NT2/D1 (cell line): ENCODE measurements around the gene EFNA2.
"Not testable (repeated sequence)": the region's sequence is repeated elsewhere in the genome, so short reads cannot be mapped to it uniquely, and the experiment has no call there.

Source experiments
- DNase-seq: peaks from one replicate; pipeline ENCODE4 v3.0.0-alpha.2; 2011; ENCODE audit warnings: low read depth, low spot score
- H3K27me3 ChIP-seq: 2 replicates; pipeline ENCODE4 v1.6.0; 2011; ENCODE audit warnings: mild to moderate bottlenecking; ENCODE audit not compliant: insufficient read length, insufficient read depth
- H3K36me3 ChIP-seq: 2 replicates; pipeline ENCODE4 v1.6.1; 2011; ENCODE audit warnings: mild to moderate bottlenecking, low read length, mixed read lengths; ENCODE audit not compliant: insufficient read depth, insufficient read length
- H3K4me1 ChIP-seq: 2 replicates; pipeline ENCODE4 v1.5.1; 2011; ENCODE audit not compliant: insufficient read depth, insufficient read length
- H3K4me3 ChIP-seq: 2 replicates; pipeline ENCODE4 v1.5.1; 2011; ENCODE audit warnings: low read depth; ENCODE audit not compliant: insufficient read length
- H3K9ac ChIP-seq: 2 replicates; pipeline ENCODE4 v1.6.0; 2011; ENCODE audit warnings: low read depth; ENCODE audit not compliant: insufficient read length
- H3K9me3 ChIP-seq: 2 replicates; pipeline ENCODE4 v1.5.1; 2011; ENCODE audit warnings: mild to moderate bottlenecking, low read length; ENCODE audit not compliant: insufficient read depth
- SUZ12 ChIP-seq: IDR thresholded peaks from 2 replicates; pipeline ENCODE4 v1.6.1; 2011; ENCODE audit not compliant: insufficient read length, insufficient read depth; ENCODE audit errors: extremely low read depth
- YY1 ChIP-seq: IDR thresholded peaks from 2 replicates; pipeline ENCODE4 v1.6.1; 2011; ENCODE audit not compliant: insufficient read length, insufficient read depth
- ZNF274 ChIP-seq: IDR thresholded peaks from 2 replicates; pipeline ENCODE4 v1.6.1; 2011; ENCODE audit warnings: mild to moderate bottlenecking, low read depth, low read length

EFNA2 gene

DNA sequence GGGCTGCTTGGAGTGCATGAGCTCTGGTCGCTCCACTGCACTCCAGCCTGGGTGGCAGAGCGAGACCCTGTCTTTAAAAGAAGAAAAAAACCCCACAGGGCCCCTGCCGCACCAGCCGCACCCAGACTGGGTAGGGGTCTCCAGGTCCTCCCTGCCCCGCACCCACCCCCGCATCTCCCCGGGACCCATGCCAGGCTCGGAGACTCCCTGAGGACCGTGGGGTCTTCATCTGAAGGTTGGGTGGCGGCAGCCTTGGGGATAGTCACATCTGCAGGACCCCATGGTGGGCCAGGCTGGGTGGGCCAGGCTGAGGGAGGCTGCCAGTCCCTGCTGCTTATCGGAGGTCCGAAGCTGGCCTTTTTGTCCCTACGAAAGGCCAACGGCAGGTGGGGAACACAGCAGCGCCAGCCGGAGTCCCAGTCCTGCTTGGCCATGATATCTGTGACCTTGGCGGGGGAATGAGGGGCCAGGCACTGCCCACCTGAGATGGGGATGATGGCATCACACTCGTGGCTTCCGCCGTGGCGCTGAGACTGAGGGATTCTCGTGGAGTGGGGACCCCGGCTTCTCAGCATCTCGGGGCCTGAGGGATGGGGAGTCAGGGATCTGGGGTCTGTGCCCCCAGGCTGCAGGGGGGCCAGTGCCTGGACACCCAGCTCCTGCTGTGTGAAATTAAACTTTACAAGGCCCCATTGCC lies 11.1 kb downstream of the EFNA2 start:
- no peaks in the 10 kb centered on the region for H3K27me3 ChIP-seq
- peaks cover 7% of the 10 kb centered on the region for H3K4me1 ChIP-seq
- TF ChIP-seq SUZ12 = no peak
- no peak for TF ChIP-seq ZNF274
- TF ChIP-seq YY1 = no peak
- no peak for DNase-seq
- no peak overlapping the region for H3K9ac ChIP-seq
- no peaks in the 10 kb centered on the region for H3K9me3 ChIP-seq
- peaks cover 32% of the 10 kb centered on the region for H3K36me3 ChIP-seq
- H3K4me3 ChIP-seq = no peak overlapping the region

DNA sequence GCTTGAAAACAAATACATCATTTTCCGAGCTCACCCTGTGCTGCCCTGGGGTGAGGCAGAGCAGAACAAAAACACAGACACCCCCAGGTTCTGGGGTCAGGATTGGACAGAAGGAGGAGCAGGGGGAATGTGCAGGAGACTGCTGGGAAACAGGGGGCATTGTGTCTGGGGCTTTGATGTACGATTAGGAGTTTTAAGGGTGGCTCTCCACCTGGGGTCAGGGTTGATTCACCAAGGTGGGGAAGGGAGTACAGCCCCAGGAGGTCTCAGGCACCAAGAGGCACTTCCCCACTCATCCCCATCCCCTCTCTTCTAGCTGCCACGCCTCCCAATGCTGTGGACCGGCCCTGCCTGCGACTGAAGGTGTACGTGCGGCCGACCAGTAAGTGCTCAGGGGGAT lies 12.6 kb downstream of the EFNA2 start:
- Histone ChIP-seq H3K4me3 (no peak overlapping the region), H3K9me3 (no peaks in the 10 kb centered on the region), H3K4me1 (peaks cover 4% of the 10 kb centered on the region), H3K9ac (no peak overlapping the region), H3K36me3 (peaks cover 27% of the 10 kb centered on the region), H3K27me3 (no peaks in the 10 kb centered on the region)
- no peak for DNase-seq
- TF ChIP-seq ZNF274 (no peak), YY1 (no peak), SUZ12 (no peak)

DNA sequence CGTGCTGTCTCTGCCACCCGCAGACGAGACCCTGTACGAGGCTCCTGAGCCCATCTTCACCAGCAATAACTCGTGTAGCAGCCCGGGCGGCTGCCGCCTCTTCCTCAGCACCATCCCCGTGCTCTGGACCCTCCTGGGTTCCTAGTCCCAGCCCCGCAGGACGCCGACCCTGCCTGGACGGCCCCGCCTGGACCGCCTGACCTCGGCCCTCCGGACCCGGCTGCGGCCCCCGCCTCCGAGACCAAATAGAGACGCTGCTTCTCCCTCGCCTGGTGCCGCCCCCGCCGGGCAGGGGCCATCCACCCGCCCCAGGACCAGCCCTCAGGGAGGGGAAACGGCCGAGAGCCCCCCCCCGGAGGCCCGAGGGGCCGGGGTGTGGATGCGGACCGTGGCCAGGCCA lies 14.1 kb downstream of the EFNA2 start:
- DNase-seq = no peak
- Histone ChIP-seq H3K4me3 (no peak overlapping the region), H3K27me3 (no peaks in the 10 kb centered on the region), H3K9me3 (no peaks in the 10 kb centered on the region), H3K9ac (no peak overlapping the region), H3K4me1 (peaks cover 7% of the 10 kb centered on the region), H3K36me3 (peaks cover 25% of the 10 kb centered on the region)
- TF ChIP-seq YY1 (no peak), ZNF274 (no peak), SUZ12 (no peak)

DNA sequence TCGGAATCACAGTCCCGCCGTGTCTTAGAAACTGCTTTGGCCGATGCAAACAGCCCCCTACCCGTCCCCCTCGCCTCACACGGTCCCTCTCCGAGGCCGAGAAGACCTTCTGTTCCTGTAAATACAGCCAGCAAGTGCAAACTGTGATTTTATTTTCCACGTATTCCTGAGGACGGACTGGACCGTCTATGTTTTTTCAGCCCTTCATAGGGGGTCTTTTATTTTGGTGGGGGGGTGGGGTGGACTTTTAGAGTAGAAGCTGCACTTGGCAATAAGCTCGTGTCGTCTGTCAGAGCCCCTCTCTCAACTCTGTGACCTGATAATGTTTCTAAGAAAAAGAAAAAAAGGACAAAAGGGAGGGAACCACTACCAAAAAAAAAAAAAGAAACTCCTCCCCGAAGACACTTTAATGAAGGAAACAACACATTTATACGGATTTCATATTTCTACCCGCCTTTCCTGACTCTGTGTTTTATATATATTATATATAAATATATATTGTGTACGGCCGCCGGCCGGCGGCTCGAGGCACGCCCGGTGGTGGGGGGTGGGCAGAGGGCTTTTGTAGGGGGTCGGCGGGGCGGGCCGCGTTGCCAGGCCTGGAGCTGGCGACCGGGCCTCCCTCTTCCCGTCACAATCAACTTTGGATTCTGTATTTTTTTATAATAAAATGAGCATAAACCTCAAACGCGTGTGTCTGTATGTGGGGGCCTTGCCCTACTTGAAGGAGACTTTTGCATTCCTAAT lies 15.2 kb downstream of the EFNA2 start:
- Histone ChIP-seq H3K4me1 (peaks cover 7% of the 10 kb centered on the region), H3K4me3 (no peak overlapping the region), H3K9me3 (no peaks in the 10 kb centered on the region), H3K27me3 (no peaks in the 10 kb centered on the region), H3K9ac (no peak overlapping the region), H3K36me3 (peaks cover 24% of the 10 kb centered on the region)
- TF ChIP-seq YY1 (no peak), SUZ12 (no peak), ZNF274 (no peak)
- no peak for DNase-seq

DNA sequence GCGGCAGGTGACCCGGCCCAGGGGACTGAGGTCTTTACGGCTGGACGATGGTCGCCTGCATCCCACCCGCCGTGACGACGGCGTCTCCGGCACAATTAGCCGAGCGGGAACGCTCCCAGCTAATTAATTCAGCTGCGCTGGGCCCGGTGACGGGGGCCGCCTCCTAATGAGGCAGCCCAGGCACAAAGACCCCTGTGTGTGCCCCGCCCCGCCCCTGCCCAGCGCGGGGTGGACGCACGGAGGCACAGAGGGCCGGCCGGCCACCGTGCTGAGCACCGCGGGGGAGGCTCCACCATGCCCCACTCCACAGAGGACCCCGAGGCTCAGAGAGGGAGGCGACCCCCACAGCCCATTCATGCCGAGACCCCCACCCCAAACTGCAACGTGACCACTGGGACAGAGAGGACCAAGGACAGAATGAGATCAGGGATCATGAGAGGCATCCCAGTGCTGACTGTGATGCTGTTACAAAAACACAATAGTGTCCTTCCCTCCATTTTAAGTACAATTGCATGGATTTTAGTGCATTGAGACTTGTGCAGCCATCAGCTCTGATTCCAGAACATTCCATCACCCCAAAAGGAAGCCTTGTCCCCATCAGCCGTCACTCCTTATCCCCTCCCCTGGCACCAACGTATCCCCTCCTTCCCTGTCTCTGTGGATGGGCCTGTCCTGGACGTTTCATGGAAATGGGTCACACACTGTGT lies 17.0 kb downstream of the EFNA2 start:
- Histone ChIP-seq H3K9me3 (no peaks in the 10 kb centered on the region), H3K4me3 (no peak overlapping the region), H3K27me3 (no peaks in the 10 kb centered on the region), H3K36me3 (peaks cover 14% of the 10 kb centered on the region), H3K9ac (no peak overlapping the region), H3K4me1 (peaks cover 7% of the 10 kb centered on the region)
- DNase-seq = no peak
- TF ChIP-seq ZNF274 (no peak), YY1 (no peak), SUZ12 (no peak)

DNA sequence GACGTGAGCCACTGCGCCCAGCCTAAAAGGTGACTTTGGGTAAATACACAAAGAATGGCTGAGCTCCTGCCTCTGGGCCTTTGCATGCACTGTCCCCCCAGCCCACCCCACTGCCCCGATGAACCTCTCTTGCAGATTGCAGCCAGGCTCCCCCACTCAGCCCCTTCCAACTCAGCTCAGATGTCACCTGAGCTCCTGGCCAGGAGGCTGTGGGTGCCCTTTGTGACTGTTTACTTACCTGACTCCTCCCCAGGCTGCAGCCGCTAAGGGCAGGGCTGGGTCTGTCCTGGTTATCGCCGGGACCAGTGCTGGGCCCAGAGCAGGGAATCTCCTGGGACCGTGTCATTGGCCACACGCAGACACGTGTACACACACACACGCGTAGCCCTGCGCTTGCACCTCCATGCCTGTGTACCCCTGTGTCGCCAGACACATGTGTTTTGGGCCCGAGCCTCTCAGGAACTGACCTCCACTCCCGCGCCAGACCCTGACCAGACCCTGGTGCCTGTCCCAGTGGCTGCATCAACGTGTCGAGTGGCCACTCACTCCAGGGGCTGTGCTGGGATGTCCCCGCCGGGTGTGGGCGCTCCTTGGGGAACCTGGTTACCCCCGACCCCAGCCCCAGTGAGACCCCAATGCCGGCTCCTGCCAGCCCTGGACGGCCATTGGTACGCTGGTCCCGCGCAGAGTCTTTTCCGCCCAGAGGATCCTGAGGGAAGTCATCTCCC lies 18.7 kb downstream of the EFNA2 start:
- Histone ChIP-seq H3K9me3 (no peaks in the 10 kb centered on the region), H3K27me3 (no peaks in the 10 kb centered on the region), H3K4me3 (no peak overlapping the region), H3K9ac (peak overlapping the region; percentile 50), H3K4me1 (peaks cover 9% of the 10 kb centered on the region), H3K36me3 (peaks cover 8% of the 10 kb centered on the region)
- no peak for DNase-seq
- TF ChIP-seq SUZ12 (no peak), ZNF274 (no peak), YY1 (no peak)

DNA sequence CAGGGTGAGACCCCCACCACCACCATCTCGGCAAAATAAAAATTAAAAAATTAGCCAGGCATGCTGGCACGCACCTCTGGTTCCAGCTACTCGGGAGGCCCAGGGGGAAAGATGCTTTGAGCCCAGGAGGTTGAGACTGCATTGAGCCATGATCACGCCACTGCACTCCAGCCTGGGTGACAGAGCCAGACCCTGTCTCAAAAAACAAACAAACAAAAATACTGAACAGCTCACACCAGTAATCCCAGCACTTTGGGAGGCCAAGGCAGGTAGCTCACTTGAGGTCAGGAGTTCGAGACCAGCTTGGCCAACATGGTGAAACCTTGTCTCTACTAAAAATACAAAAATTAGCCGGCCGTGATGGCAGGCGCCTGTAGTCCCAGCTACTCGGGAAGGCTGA lies 19.7 kb downstream of the EFNA2 start:
- not testable (repeated sequence) for DNase-seq, H3K27me3 ChIP-seq, H3K9ac ChIP-seq, H3K36me3 ChIP-seq, H3K9me3 ChIP-seq, H3K4me3 ChIP-seq
- peaks cover 15% of the 10 kb centered on the region for H3K4me1 ChIP-seq
